HG03565 (cell line): ENCODE data around the gene TM7SF2.

Experiments
- ATAC-seq: cut with Tn5 transposase; IDR thresholded peaks from one replicate; pipeline ENCODE4 v1.9.1; 2021; ENCODE audit warnings: mild to moderate bottlenecking, moderate library complexity; ENCODE audit not compliant: unreplicated experiment

TM7SF2 gene

GRCh38 chr11:65087827-65088226 is 23.8 kb upstream of the TM7SF2 start:
- ATAC-seq, result no peak

- ATAC-seq, result no peak
Measured at GRCh38 chr11:65089621-65090020, 22.1 kb upstream of the TM7SF2 start.

DNA sequence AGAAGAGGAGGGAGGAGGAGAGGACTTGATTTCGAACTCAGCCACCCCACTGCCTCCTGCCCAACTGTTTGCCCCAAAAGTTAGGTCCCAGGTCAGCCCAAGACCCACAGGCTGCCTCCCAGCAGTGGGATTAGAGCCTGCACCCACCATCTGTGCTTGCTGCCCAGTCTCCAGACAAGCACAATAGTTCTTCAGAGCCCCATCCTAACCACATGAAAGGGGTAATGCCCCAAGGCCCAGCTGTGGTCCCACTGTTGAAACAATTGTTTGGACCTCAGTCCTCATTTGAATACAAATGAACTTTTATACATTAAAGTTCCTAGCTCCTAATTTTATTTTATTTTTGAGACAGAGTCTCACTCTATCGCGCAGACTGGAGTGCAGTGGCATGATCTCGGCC is 21.0 kb upstream of the TM7SF2 start:
- no peak for ATAC-seq

- ATAC-seq, result no peak
Measured at GRCh38 chr11:65095427-65095826, 16.2 kb upstream of the TM7SF2 start.

GRCh38 chr11:65095974-65096806 is 15.5 kb upstream of the TM7SF2 start, which contains the start of gene VPS51:
Gene VPS51, plus strand, starts transcription at chr11:65096214. Its CDS starts 37 bp downstream, at chr11:65096251.
- ATAC-seq, result peak; percentile 64

DNA sequence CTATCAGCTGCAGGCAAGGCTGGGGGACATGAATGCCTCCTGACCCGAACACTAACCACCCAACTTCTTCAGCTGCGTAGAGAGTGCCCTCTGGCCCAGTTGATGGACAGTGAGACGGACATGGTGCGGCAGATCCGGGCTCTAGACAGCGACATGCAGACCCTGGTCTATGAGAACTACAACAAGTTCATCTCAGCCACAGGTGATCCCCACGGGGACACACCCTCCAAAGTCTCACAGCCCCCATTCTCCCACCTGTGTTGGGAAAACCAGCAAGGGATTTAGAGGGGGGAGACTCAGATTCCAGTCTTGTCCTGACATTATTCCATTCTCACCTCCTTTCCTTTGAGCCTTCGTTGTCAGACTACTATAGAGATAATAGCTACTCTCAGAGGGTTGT is 14.7 kb upstream of the TM7SF2 start:
- no peak for ATAC-seq

DNA sequence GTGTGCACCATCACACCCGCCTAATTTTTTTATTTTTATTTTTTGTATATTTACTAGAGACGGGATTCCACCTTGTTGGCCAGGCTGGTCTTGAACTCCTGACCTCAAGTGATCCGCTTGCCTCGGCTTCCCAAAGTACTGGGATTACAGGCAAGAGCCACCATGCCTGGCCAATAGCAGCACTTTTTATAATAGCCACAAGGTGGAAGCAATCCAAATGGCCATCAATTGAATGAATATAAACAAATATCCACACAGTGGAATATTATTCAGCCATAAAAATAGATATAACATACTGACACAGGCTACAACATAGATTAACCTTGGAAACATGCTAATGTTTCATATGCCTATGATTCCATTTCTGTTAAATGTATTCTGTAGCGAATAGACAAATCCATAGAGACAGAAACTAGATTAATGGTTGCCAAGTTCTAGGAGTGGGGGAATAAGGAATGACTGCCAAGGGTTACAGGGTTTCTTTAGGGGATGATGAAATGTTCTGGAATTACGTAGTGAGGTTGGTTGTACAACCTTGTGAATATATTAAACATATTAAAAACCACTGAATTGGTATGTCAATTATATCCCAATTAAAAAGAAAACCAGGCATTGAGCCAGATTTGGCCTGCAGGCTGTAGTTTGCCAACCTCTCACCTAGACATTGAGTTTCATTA is 10.9 kb upstream of the TM7SF2 start:
- ATAC-seq, result no peak

- no peak for ATAC-seq
Measured at GRCh38 chr11:65102142-65103095, 9.3 kb upstream of the TM7SF2 start.

DNA sequence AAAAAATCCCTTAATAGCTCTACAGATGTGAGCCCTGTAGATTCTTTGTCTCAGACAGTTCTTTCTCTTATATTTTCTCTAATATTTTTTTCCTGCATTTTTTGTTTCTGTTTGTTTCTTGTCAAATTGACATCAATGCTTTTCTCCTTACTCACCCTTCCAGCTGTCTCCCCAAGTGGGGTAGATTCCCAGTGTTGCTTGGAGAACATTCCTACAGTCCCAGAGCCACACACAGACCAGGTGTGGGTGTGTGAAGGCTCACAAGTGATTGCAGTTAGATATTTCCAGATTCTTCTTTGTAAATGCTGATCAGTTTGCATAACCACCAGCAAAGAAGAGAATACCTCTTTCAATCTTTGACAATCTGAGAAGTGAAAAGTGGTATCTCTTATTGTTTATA is 8.2 kb upstream of the TM7SF2 start:
- no peak for ATAC-seq

GRCh38 chr11:65104628-65105027 is 7.0 kb upstream of the TM7SF2 start:
- ATAC-seq, result no peak

GRCh38 chr11:65107078-65107477 is 4.6 kb upstream of the TM7SF2 start:
- no peak for ATAC-seq

- ATAC-seq, result no peak
Measured at GRCh38 chr11:65107751-65108468, 3.8 kb upstream of the TM7SF2 start.

GRCh38 chr11:65108469-65109123 is 3.1 kb upstream of the TM7SF2 start:
- no peak for ATAC-seq

DNA sequence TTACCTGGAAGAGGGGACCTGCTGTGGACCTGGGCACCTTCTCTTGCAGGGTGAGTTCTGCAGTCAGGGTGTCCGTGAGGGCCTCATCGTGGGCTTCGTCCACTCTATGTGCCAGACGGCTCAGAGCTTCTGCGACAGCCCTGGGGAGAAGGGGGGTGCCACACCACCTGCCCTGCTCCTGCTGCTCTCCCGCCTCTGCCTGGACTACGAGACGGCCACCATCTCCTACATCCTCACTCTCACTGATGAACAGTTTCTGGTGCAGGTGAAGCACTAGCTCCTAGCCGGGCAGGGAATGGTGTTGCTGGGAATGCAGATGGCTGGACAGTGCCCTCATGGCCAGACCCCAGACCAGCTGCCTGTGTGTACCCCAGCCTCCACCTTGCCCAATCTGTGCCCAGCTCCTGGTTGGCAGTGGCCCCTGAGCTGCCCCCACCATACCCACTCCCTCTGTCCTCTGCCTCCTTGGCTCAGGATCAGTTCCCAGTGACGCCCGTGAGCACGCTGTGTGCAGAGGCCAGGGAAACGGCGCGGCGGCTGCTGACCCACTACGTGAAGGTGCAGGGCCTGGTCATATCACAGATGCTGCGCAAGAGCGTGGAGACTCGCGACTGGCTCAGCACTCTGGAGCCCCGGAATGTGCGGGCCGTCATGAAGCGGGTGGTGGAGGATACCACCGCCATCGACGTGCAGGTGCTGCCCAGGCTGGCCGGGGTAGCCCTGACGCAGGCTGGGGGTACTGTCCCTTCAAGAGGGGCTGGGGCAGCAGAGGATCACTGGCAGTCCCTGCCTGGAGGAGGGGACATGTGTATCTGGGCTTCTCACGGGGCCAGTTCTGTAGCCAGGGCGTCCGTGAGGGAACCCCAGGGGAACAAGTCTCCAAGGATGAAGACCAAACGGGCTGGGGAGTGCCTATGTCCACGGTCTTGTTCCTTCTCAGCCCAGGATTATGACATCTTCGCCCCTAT is 2.2 kb upstream of the TM7SF2 start:
- no peak for ATAC-seq

- no peak for ATAC-seq
Measured at GRCh38 chr11:65110354-65110861, 1.3 kb upstream of the TM7SF2 start.

GRCh38 chr11:65111159-65111743 is 421 bp upstream of the TM7SF2 start:
- ATAC-seq, result no peak

DNA sequence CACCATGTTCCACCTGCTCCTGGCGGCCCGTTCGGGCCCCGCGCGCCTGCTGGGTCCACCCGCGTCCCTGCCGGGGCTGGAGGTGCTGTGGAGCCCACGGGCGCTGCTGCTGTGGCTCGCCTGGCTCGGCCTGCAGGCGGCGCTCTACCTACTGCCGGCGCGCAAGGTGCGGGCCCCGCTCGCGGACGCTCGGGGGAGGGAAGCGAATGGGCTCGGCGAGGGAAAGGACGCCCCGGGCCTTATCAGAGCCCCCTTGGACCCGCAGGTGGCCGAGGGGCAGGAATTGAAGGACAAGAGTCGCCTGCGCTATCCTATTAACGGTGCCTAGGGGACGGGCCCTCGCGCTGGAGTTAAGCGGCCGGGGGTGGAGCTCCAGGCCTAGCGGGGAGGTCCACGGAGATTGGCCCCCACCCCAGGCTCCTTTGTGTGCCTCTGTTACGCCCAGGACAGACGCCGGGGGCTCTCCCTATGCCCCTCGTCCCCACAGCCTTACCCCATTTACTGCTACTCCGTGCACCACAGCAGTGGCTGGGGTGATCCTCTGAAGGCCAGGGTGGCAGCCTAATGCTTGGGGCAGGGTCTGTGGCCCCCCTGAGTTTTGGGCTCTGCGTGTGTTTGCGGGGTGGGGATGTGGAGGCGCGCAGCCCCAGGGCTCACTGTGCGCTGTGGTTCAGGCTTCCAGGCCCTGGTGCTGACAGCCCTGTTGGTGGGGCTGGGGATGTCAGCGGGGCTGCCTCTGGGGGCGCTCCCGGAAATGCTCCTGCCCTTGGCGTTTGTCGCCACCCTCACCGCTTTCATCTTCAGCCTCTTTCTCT is 1.1 kb downstream of the TM7SF2 start:
- ATAC-seq, result peak; percentile 24
